Panc1 (cell line): Measurements from ENCODE around the gene PHF2. TPM values are rescaled to one million over a fixed set of nuclear protein-coding genes. Genes with fewer than 3 reads are reported as not detected.

Experiments
- ATAC-seq: fragments of 200-7000 bp; cut with Tn5 transposase; 2 replicates; pipeline ENCODE4 v1.9.1; 2020; ENCODE audit warnings: mild to moderate bottlenecking, moderate library complexity
- BruUV-seq: library from RNA; stranded (reverse); fragments of 400-500 nt; replicated peaks from 2 replicates; lab custom pipeline; 2021; lab: Mats Ljungman, UMichigan
- CTCF ChIA-PET: fragments of 300-600 bp; sonication (Branson Sonifier 250); formaldehyde crosslinking; loops from one replicate; lab custom pipeline; 2022; ENCODE audit warnings: antibody characterized with exemption; lab: Charles Lee
- POLR2A ChIA-PET: fragments of 300-600 bp; sonication (Branson Sonifier 250); formaldehyde crosslinking; loops from one replicate; lab custom pipeline; 2022; ENCODE audit warnings: antibody characterized with exemption; lab: Charles Lee
- DNase-seq: peaks from one replicate; pipeline ENCODE4 v3.0.0-alpha.2; 2010; ENCODE audit warnings: low read depth, low spot score
- H3K27ac ChIP-seq: 2 replicates; pipeline ENCODE4 v1.5.1; 2011; ENCODE audit warnings: mild to moderate bottlenecking, low read length, inconsistent platforms
- H3K27me3 ChIP-seq: fragments of 200-500 bp; sonication (Bioruptor generic); 2 replicates; pipeline ENCODE4 v1.6.0; 2014; ENCODE audit warnings: low read length, inconsistent platforms; ENCODE audit not compliant: control insufficient read depth, insufficient read depth
- H3K36me3 ChIP-seq: fragments of 200-500 bp; sonication (Bioruptor generic); 2 replicates; pipeline ENCODE4 v1.5.1; 2014; ENCODE audit warnings: inconsistent platforms, mild to moderate bottlenecking, low read length, moderate library complexity; ENCODE audit not compliant: control insufficient read depth, insufficient read depth
- H3K4me1 ChIP-seq: 2 replicates; pipeline ENCODE4 v1.5.1; 2011; ENCODE audit warnings: inconsistent platforms, mild to moderate bottlenecking, low read length, moderate library complexity; ENCODE audit not compliant: control insufficient read depth, insufficient read depth
- H3K4me3 ChIP-seq, 2 experiments: 2 replicates each; pipeline ENCODE4 v1.5.1; 2011 to 2012; ENCODE audit warnings: low read depth in 2 of 2, low read length in 2 of 2, mild to moderate bottlenecking in 2 of 2, inconsistent platforms in 1 of 2, moderate library complexity in 1 of 2
- H3K9me3 ChIP-seq: fragments of 200-500 bp; sonication (Bioruptor generic); 2 replicates; pipeline ENCODE4 v1.5.1; 2014; ENCODE audit warnings: low read depth, mild to moderate bottlenecking, inconsistent platforms, low read length, moderate library complexity; ENCODE audit not compliant: control insufficient read depth, insufficient read depth
- POLR2AphosphoS5 ChIP-seq: IDR thresholded peaks from 2 replicates; pipeline ENCODE4 v1.6.1; 2012; ENCODE audit warnings: mild to moderate bottlenecking, low read depth, low read length, moderate library complexity
- SIN3A ChIP-seq: IDR thresholded peaks from 2 replicates; pipeline ENCODE4 v1.6.1; 2012; ENCODE audit warnings: low read depth, mild to moderate bottlenecking, low read length, moderate library complexity, borderline replicate concordance; ENCODE audit not compliant: insufficient read depth
- TCF7L2 ChIP-seq: IDR thresholded peaks from 2 replicates; pipeline ENCODE4 v1.6.1; 2011; ENCODE audit warnings: mild to moderate bottlenecking, low read depth, low read length, inconsistent platforms
- in situ Hi-C: cut with HindIII; loops from 2 replicates; pipeline ENCODE4 v1.10.0; 2016; ENCODE audit warnings: low sequenced_read_pairs, low pct_unique_long_range_greater_than_20kb
- intact Hi-C: fragments of 100-400 bp; cut with micrococcal nuclease; formaldehyde crosslinking; loops from one replicate; pipeline ENCODE4 v1.10.0; 2022; ENCODE audit not compliant: unreplicated experiment
- total RNA-seq: library from RNA; stranded (reverse); gene quantifications from one replicate; pipeline ENCODE4 v1.2.1, GENCODE V29; 2021; ENCODE audit not compliant: unreplicated experiment
- TF ChIP-seq, protein P1 (sequence below): fragments of 450-650 bp; IDR thresholded peaks from 2 replicates; pipeline ENCODE4 v1.5.1; 2017; ENCODE audit warnings: mild to moderate bottlenecking
- TF ChIP-seq, protein P2 (sequence below), 2 experiments: IDR thresholded peaks; 2 replicates each; pipeline ENCODE4 v1.6.1; 2011 to 2012; ENCODE audit warnings: low read depth in 2 of 2, control low read depth in 1 of 2, low read length in 1 of 2, mild to moderate bottlenecking in 1 of 2, moderate library complexity in 1 of 2; ENCODE audit not compliant: insufficient read depth in 1 of 2

The PHF2 gene
- total RNA-seq, 1 experiment from 2014 or later = 16.6 TPM

DNA sequence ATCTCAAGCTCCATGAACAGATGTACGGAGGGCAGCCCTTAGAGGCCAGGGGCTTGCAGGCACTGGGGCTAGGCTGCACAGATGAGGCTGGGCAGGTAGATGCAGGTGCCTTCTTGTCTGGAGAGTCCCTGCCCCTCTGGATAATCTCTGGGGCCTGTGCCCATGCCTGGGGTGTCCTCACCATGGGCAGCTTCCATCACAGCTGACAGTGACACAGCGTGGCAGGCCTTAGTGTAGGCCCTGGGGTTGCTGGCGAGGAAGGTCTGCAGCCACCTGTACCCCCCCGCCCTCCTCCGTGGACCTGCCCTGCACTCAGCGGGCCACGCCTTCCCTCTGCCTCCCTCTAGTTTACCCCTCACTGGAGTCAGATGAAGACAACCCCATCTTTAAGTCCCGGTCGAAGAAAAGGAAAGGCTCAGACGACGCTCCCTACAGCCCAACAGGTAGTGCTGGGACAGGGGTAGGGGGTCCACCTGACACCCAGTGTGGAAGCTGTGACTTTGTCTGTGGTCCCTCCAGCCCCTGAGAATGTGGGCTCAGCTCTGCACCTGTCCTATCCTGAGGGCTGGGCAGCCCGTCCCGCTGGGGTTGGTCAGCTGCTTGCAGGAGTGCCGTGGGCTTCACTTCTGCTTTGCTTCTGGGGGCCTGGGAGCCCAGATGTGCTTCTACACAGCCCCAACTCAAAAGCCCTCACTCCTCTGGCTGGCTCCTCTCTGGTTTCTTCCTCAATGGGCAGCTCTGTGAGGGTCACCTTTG lies 98.4 kb downstream of the PHF2 start:
- DNase-seq (no peak), ATAC-seq (no peak)
- Histone ChIP-seq H3K9me3 (no peaks in the 10 kb centered on the region), H3K27me3 (no peaks in the 10 kb centered on the region), H3K4me3 (no peak overlapping the region), H3K36me3 (no peaks in the 10 kb centered on the region), H3K4me1 (no peaks in the 10 kb centered on the region), H3K27ac (no peak overlapping the region)
- no TSS peak for BruUV-seq
- TF ChIP-seq, protein P1, sequence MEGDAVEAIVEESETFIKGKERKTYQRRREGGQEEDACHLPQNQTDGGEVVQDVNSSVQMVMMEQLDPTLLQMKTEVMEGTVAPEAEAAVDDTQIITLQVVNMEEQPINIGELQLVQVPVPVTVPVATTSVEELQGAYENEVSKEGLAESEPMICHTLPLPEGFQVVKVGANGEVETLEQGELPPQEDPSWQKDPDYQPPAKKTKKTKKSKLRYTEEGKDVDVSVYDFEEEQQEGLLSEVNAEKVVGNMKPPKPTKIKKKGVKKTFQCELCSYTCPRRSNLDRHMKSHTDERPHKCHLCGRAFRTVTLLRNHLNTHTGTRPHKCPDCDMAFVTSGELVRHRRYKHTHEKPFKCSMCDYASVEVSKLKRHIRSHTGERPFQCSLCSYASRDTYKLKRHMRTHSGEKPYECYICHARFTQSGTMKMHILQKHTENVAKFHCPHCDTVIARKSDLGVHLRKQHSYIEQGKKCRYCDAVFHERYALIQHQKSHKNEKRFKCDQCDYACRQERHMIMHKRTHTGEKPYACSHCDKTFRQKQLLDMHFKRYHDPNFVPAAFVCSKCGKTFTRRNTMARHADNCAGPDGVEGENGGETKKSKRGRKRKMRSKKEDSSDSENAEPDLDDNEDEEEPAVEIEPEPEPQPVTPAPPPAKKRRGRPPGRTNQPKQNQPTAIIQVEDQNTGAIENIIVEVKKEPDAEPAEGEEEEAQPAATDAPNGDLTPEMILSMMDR = no peak
- TF ChIP-seq POLR2AphosphoS5 (no peak), SIN3A (no peak), TCF7L2 (no peak)
- TF ChIP-seq, protein P2, sequence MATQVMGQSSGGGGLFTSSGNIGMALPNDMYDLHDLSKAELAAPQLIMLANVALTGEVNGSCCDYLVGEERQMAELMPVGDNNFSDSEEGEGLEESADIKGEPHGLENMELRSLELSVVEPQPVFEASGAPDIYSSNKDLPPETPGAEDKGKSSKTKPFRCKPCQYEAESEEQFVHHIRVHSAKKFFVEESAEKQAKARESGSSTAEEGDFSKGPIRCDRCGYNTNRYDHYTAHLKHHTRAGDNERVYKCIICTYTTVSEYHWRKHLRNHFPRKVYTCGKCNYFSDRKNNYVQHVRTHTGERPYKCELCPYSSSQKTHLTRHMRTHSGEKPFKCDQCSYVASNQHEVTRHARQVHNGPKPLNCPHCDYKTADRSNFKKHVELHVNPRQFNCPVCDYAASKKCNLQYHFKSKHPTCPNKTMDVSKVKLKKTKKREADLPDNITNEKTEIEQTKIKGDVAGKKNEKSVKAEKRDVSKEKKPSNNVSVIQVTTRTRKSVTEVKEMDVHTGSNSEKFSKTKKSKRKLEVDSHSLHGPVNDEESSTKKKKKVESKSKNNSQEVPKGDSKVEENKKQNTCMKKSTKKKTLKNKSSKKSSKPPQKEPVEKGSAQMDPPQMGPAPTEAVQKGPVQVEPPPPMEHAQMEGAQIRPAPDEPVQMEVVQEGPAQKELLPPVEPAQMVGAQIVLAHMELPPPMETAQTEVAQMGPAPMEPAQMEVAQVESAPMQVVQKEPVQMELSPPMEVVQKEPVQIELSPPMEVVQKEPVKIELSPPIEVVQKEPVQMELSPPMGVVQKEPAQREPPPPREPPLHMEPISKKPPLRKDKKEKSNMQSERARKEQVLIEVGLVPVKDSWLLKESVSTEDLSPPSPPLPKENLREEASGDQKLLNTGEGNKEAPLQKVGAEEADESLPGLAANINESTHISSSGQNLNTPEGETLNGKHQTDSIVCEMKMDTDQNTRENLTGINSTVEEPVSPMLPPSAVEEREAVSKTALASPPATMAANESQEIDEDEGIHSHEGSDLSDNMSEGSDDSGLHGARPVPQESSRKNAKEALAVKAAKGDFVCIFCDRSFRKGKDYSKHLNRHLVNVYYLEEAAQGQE (IDR thresholded peaks at IDR 0.05; ENCODE audit: insufficient read depth in 1 of 2, low read depth in 2 of 2, low read length in 1 of 2) = no peak
- intact Hi-C loops (no loop called here), in situ Hi-C loops (no loop called here)
- ChIA-PET POLR2A (no interaction called here), CTCF (no interaction called here)

DNA sequence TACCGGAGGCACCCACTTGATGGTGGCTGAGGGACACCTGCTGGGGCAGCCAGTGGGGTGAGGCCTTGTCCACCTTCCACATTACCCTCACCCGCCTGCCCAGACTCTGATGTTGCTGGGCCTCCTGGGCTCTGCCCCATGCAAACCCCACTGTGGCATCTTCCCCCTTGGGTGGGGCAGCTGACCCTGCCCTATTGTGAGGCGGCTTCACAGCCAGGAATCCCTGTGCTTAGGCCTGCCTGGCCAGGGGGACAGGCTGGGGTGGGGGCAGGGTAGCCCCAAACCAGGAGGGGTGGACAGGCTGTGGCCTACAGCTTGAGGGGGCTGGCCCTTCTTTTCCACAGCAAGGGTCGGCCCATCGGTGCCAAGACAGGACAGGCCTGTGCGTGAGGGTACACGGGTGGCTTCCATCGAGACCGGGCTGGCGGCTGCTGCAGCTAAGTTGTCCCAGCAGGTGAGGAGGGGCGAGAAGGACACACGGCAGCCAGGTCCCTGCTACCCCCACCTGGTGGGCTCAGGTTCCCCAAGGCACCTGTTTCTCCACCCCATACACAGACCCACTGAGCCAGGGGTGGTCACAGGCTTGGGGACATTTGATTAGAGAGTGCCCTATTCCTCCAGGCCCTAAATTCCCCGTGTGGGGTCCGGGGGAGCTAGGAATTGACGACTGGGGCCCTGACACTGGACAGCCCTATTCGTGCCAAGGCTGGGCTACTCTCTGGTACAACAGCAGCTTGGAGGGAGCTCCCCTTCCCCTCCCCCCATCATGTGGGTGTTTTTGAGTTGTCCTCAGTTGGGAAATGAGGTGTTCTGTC lies 99.2 kb downstream of the PHF2 start:
- Histone ChIP-seq H3K4me3 (no peak overlapping the region), H3K4me1 (no peaks in the 10 kb centered on the region), H3K27me3 (no peaks in the 10 kb centered on the region), H3K27ac (no peak overlapping the region), H3K9me3 (no peaks in the 10 kb centered on the region), H3K36me3 (no peaks in the 10 kb centered on the region)
- ChIA-PET POLR2A (no interaction called here), CTCF (interaction anchor here (0.6 kb wide), 1 partner anchor 121 kb away, joined by 10 read pairs; no protein-coding TSS in a partner anchor)
- intact Hi-C loops = no loop called here
- DNase-seq (no peak), ATAC-seq (no peak)
- TF ChIP-seq, protein P1 = no peak
- no peak for TF ChIP-seq SIN3A
- in situ Hi-C loops = no loop called here
- BruUV-seq = no TSS peak
